Fibroblast of lung (primary cell): Measurements from ENCODE around the gene GP5. TPM values are rescaled to one million over a fixed set of nuclear protein-coding genes. Genes with fewer than 3 reads are reported as not detected.

Experiments
- DNase-seq, 2 donors: peaks; one replicate each; pipeline versions ENCODE4 v3.0.0 to v3.0.0-alpha.2; 2010; ENCODE audit warnings: low read depth in 2 of 2
- H2AFZ ChIP-seq: 2 replicates; pipeline ENCODE4 v1.5.1; 2012; ENCODE audit warnings: low read length, control low read depth, inconsistent platforms
- H3K27ac ChIP-seq: 2 replicates; pipeline ENCODE4 v1.5.1; 2011; ENCODE audit warnings: low read length, control low read depth; ENCODE audit not compliant: insufficient read depth
- H3K27me3 ChIP-seq: 2 replicates; pipeline ENCODE4 v1.5.1; 2011; ENCODE audit warnings: mild to moderate bottlenecking, low read length; ENCODE audit not compliant: control insufficient read depth, insufficient read depth
- H3K36me3 ChIP-seq: 2 replicates; pipeline ENCODE4 v1.5.1; 2011; ENCODE audit warnings: low read length; ENCODE audit not compliant: control insufficient read depth, insufficient read depth
- H3K4me1 ChIP-seq: 2 replicates; pipeline ENCODE4 v1.5.1; 2011; ENCODE audit warnings: low read length; ENCODE audit not compliant: control insufficient read depth, insufficient read depth; ENCODE audit errors: extremely low read depth
- H3K4me2 ChIP-seq: 2 replicates; pipeline ENCODE4 v1.5.1; 2011; ENCODE audit warnings: low read length, control low read depth; ENCODE audit not compliant: insufficient read depth; ENCODE audit errors: extremely low read depth
- H3K4me3 ChIP-seq, 4 experiments: fragments of 200-600 bp in 1 of 4; sonication (generic) in 1 of 4; replicated peaks in 1 of 4; 2 replicates each; pipeline ENCODE4 v1.5.1; 2011 to 2016; ENCODE audit warnings: low read length in 4 of 4, low read depth in 3 of 4, mild to moderate bottlenecking in 3 of 4, control low read depth in 2 of 4, inconsistent platforms in 1 of 4, mixed read lengths in 1 of 4; ENCODE audit not compliant: insufficient read depth in 1 of 4; ENCODE audit errors: control extremely low read depth in 1 of 4
- H3K79me2 ChIP-seq: 2 replicates; pipeline ENCODE4 v1.5.1; 2012; ENCODE audit warnings: mild to moderate bottlenecking, low read length, inconsistent platforms; ENCODE audit not compliant: control insufficient read depth, insufficient read depth
- H3K9ac ChIP-seq: 2 replicates; pipeline ENCODE4 v1.5.1; 2011; ENCODE audit warnings: mild to moderate bottlenecking, low read length, control low read depth; ENCODE audit not compliant: insufficient read depth
- H3K9me3 ChIP-seq: 2 replicates; pipeline ENCODE4 v1.5.1; 2012; ENCODE audit warnings: low read depth, low read length; ENCODE audit not compliant: control insufficient read depth, insufficient read depth
- H4K20me1 ChIP-seq: 2 replicates; pipeline ENCODE4 v1.5.1; 2011; ENCODE audit warnings: low read length; ENCODE audit not compliant: control insufficient read depth, insufficient read depth; ENCODE audit errors: extremely low read depth
- EZH2 ChIP-seq: IDR thresholded peaks from 2 replicates; pipeline ENCODE4 v1.5.1; 2012; ENCODE audit warnings: low read length, control low read depth, mild to moderate bottlenecking; ENCODE audit errors: missing control alignments
- polyA plus RNA-seq, 2 donors: library from polyadenylated mRNA; depleted of rRNA in 1 of 2; stranded (reverse) in 1 of 2; unstranded in 1 of 2; fragments of >200 nt; gene quantifications; 2 replicates each; pipeline ENCODE4 v1.2.1, GENCODE V29; 2011 to 2012; ENCODE audit warnings: missing spikeins in 1 of 2
- total RNA-seq: library from RNA; depleted of rRNA; stranded (reverse); fragments of >200 nt; gene quantifications from 2 replicates; pipeline ENCODE4 v1.2.1, GENCODE V29; 2014
- TF ChIP-seq, protein P1 (sequence below), 2 donors: IDR thresholded peaks in 1 of 2; conservative IDR thresholded peaks in 1 of 2; 1 replicate in 1 of 2; 2 replicates in 1 of 2; pipeline ENCODE4 v1.5.1; 2011 to 2012; ENCODE audit warnings: low read length in 2 of 2, control low read depth in 1 of 2, inconsistent platforms in 1 of 2, low read depth in 1 of 2, mild to moderate bottlenecking in 1 of 2

Gene GP5
- total and polyA plus RNA-seq, 2 donors (not counting 1 experiment from before 2014, with no cell fraction given) = 0.06 to 0.17 TPM

DNA sequence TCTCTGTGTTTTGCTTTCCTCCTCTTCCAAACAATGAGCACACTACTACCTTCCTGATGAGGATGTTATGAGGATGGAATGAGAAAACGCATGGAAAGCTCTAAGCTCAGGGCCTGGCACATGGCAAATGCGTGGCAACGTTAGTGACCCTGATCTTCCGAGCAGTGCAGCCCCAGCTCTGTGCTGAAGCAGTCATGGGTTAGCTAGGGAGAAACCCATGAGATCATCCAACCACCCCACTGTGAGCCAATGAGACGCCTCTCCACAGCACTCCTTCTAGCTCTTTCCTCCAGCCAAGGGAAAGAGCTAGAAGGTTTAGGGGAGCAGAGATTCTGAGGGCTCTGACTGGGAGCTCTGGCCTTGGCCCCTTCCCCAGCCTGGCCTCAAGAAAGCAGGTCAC lies 52.4 kb downstream of the GP5 start:
- Histone ChIP-seq H3K4me3 (no peak overlapping the region), H3K9ac (no peak overlapping the region), H3K36me3 (no peaks in the 10 kb centered on the region), H3K4me1 (peaks cover 2% of the 10 kb centered on the region), H3K27me3 (no peaks in the 10 kb centered on the region), H4K20me1 (no peaks in the 10 kb centered on the region), H3K27ac (no peak overlapping the region), H2AFZ (no peak overlapping the region), H3K79me2 (no peaks in the 10 kb centered on the region), H3K9me3 (no peaks in the 10 kb centered on the region), H3K4me2 (no peak overlapping the region)
- no peak for DNase-seq
- TF ChIP-seq EZH2 = no peak
- TF ChIP-seq, protein P1, sequence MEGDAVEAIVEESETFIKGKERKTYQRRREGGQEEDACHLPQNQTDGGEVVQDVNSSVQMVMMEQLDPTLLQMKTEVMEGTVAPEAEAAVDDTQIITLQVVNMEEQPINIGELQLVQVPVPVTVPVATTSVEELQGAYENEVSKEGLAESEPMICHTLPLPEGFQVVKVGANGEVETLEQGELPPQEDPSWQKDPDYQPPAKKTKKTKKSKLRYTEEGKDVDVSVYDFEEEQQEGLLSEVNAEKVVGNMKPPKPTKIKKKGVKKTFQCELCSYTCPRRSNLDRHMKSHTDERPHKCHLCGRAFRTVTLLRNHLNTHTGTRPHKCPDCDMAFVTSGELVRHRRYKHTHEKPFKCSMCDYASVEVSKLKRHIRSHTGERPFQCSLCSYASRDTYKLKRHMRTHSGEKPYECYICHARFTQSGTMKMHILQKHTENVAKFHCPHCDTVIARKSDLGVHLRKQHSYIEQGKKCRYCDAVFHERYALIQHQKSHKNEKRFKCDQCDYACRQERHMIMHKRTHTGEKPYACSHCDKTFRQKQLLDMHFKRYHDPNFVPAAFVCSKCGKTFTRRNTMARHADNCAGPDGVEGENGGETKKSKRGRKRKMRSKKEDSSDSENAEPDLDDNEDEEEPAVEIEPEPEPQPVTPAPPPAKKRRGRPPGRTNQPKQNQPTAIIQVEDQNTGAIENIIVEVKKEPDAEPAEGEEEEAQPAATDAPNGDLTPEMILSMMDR (conservative IDR thresholded peaks at IDR 0.05 in 1 of 2, IDR thresholded peaks at IDR 0.05 in 1 of 2; ENCODE audit: low read depth in 1 of 2, low read length in 2 of 2) = no peak

GRCh38 chr3:194346035-194346434 lies 53.0 kb downstream of the GP5 start:
- no peaks in the 10 kb centered on the region for H3K9me3 ChIP-seq
- H3K4me1 ChIP-seq = peaks cover 2% of the 10 kb centered on the region
- DNase-seq = no peak
- H3K27ac ChIP-seq = no peak overlapping the region
- no peak overlapping the region for H2AFZ ChIP-seq
- no peaks in the 10 kb centered on the region for H3K27me3 ChIP-seq
- TF ChIP-seq EZH2 = no peak
- TF ChIP-seq, protein P1 (conservative IDR thresholded peaks at IDR 0.05 in 1 of 2, IDR thresholded peaks at IDR 0.05 in 1 of 2; ENCODE audit: low read depth in 1 of 2, low read length in 2 of 2) = no peak
- H3K79me2 ChIP-seq = no peaks in the 10 kb centered on the region
- no peak overlapping the region for H3K4me3 ChIP-seq
- no peaks in the 10 kb centered on the region for H4K20me1 ChIP-seq
- H3K9ac ChIP-seq = no peak overlapping the region
- no peak overlapping the region for H3K4me2 ChIP-seq
- H3K36me3 ChIP-seq = no peaks in the 10 kb centered on the region

Other genes with a start within 250 kb of the GP5 start
- gene CPN2, start 47.9 kb downstream of the GP5 start, total RNA-seq = not detected in 2 replicates
- gene CPN2, start 47.9 kb downstream of the GP5 start, polyA plus RNA-seq = not detected in 2 replicates
- gene LRRC15, start 29.5 kb downstream of the GP5 start, total RNA-seq = 1.3 and 2.3 TPM in 2 replicates
- gene LRRC15, start 29.5 kb downstream of the GP5 start, polyA plus RNA-seq = 0.58 and 0.91 TPM in 2 replicates
- gene ATP13A3, start 87.7 kb upstream of the GP5 start, total RNA-seq = 193 and 222 TPM in 2 replicates
- 169 and 285 TPM in 2 replicates for gene ATP13A3, start 87.7 kb upstream of the GP5 start, polyA plus RNA-seq
- gene TMEM44, start 234.2 kb upstream of the GP5 start, total RNA-seq = 9.2 and 14.9 TPM in 2 replicates
- 10.8 and 11.0 TPM in 2 replicates for gene TMEM44, start 234.2 kb upstream of the GP5 start, polyA plus RNA-seq